Fibroblast of lung (primary cell): Measurements from ENCODE around the gene KHSRP. TPM values are rescaled to one million over a fixed set of nuclear protein-coding genes. Genes with fewer than 3 reads are reported as not detected.

Experiments
- DNase-seq, 2 donors: peaks; one replicate each; pipeline versions ENCODE4 v3.0.0 to v3.0.0-alpha.2; 2010; ENCODE audit warnings: low read depth in 2 of 2
- H2AFZ ChIP-seq: 2 replicates; pipeline ENCODE4 v1.5.1; 2012; ENCODE audit warnings: low read length, control low read depth, inconsistent platforms
- H3K27ac ChIP-seq: 2 replicates; pipeline ENCODE4 v1.5.1; 2011; ENCODE audit warnings: low read length, control low read depth; ENCODE audit not compliant: insufficient read depth
- H3K27me3 ChIP-seq: 2 replicates; pipeline ENCODE4 v1.5.1; 2011; ENCODE audit warnings: mild to moderate bottlenecking, low read length; ENCODE audit not compliant: control insufficient read depth, insufficient read depth
- H3K36me3 ChIP-seq: 2 replicates; pipeline ENCODE4 v1.5.1; 2011; ENCODE audit warnings: low read length; ENCODE audit not compliant: control insufficient read depth, insufficient read depth
- H3K4me1 ChIP-seq: 2 replicates; pipeline ENCODE4 v1.5.1; 2011; ENCODE audit warnings: low read length; ENCODE audit not compliant: control insufficient read depth, insufficient read depth; ENCODE audit errors: extremely low read depth
- H3K4me2 ChIP-seq: 2 replicates; pipeline ENCODE4 v1.5.1; 2011; ENCODE audit warnings: low read length, control low read depth; ENCODE audit not compliant: insufficient read depth; ENCODE audit errors: extremely low read depth
- H3K4me3 ChIP-seq, 4 experiments: fragments of 200-600 bp in 1 of 4; sonication (generic) in 1 of 4; replicated peaks in 1 of 4; 2 replicates each; pipeline ENCODE4 v1.5.1; 2011 to 2016; ENCODE audit warnings: low read length in 4 of 4, low read depth in 3 of 4, mild to moderate bottlenecking in 3 of 4, control low read depth in 2 of 4, inconsistent platforms in 1 of 4, mixed read lengths in 1 of 4; ENCODE audit not compliant: insufficient read depth in 1 of 4; ENCODE audit errors: control extremely low read depth in 1 of 4
- H3K79me2 ChIP-seq: 2 replicates; pipeline ENCODE4 v1.5.1; 2012; ENCODE audit warnings: mild to moderate bottlenecking, low read length, inconsistent platforms; ENCODE audit not compliant: control insufficient read depth, insufficient read depth
- H3K9ac ChIP-seq: 2 replicates; pipeline ENCODE4 v1.5.1; 2011; ENCODE audit warnings: mild to moderate bottlenecking, low read length, control low read depth; ENCODE audit not compliant: insufficient read depth
- H3K9me3 ChIP-seq: 2 replicates; pipeline ENCODE4 v1.5.1; 2012; ENCODE audit warnings: low read depth, low read length; ENCODE audit not compliant: control insufficient read depth, insufficient read depth
- H4K20me1 ChIP-seq: 2 replicates; pipeline ENCODE4 v1.5.1; 2011; ENCODE audit warnings: low read length; ENCODE audit not compliant: control insufficient read depth, insufficient read depth; ENCODE audit errors: extremely low read depth
- EZH2 ChIP-seq: IDR thresholded peaks from 2 replicates; pipeline ENCODE4 v1.5.1; 2012; ENCODE audit warnings: low read length, control low read depth, mild to moderate bottlenecking; ENCODE audit errors: missing control alignments
- polyA plus RNA-seq, 2 donors: library from polyadenylated mRNA; depleted of rRNA in 1 of 2; stranded (reverse) in 1 of 2; unstranded in 1 of 2; fragments of >200 nt; gene quantifications; 2 replicates each; pipeline ENCODE4 v1.2.1, GENCODE V29; 2011 to 2012; ENCODE audit warnings: missing spikeins in 1 of 2
- total RNA-seq: library from RNA; depleted of rRNA; stranded (reverse); fragments of >200 nt; gene quantifications from 2 replicates; pipeline ENCODE4 v1.2.1, GENCODE V29; 2014
- TF ChIP-seq, protein P1 (sequence below), 2 donors: IDR thresholded peaks in 1 of 2; conservative IDR thresholded peaks in 1 of 2; 1 replicate in 1 of 2; 2 replicates in 1 of 2; pipeline ENCODE4 v1.5.1; 2011 to 2012; ENCODE audit warnings: low read length in 2 of 2, control low read depth in 1 of 2, inconsistent platforms in 1 of 2, low read depth in 1 of 2, mild to moderate bottlenecking in 1 of 2

KHSRP gene
- total and polyA plus RNA-seq, 2 donors (not counting 1 experiment from before 2014, with no cell fraction given) = 66.0 to 93.5 TPM

DNA sequence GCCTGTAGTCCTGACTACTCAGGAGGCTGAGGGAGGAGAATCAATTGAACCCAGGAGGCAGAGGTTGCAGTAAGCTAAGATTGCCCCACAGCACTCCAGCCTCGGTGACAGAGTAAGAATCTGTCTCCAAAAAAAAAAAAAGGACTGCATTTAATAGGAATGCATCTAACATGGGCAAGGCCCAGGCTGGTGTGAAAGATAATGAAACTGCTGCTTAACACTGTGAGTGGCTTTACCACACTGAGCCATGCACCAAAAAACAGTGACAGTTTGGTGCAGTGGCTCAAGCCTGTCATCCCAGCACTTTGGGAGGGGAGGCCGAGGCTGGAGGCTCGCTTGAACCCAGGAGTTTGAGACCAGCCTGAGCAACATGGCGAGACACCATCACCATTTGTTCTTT lies 40.2 kb downstream of the KHSRP start:
- Histone ChIP-seq H2AFZ (no peak overlapping the region), H3K4me2 (no peak overlapping the region), H3K4me1 (no peaks in the 10 kb centered on the region), H3K27me3 (no peaks in the 10 kb centered on the region), H3K9me3 (no peaks in the 10 kb centered on the region), H3K9ac (no peak overlapping the region), H3K27ac (no peak overlapping the region), H3K4me3 (no peak overlapping the region), H3K79me2 (no peaks in the 10 kb centered on the region), H4K20me1 (no peaks in the 10 kb centered on the region), H3K36me3 (peaks cover 37% of the 10 kb centered on the region)
- DNase-seq = no peak
- TF ChIP-seq, protein P1, sequence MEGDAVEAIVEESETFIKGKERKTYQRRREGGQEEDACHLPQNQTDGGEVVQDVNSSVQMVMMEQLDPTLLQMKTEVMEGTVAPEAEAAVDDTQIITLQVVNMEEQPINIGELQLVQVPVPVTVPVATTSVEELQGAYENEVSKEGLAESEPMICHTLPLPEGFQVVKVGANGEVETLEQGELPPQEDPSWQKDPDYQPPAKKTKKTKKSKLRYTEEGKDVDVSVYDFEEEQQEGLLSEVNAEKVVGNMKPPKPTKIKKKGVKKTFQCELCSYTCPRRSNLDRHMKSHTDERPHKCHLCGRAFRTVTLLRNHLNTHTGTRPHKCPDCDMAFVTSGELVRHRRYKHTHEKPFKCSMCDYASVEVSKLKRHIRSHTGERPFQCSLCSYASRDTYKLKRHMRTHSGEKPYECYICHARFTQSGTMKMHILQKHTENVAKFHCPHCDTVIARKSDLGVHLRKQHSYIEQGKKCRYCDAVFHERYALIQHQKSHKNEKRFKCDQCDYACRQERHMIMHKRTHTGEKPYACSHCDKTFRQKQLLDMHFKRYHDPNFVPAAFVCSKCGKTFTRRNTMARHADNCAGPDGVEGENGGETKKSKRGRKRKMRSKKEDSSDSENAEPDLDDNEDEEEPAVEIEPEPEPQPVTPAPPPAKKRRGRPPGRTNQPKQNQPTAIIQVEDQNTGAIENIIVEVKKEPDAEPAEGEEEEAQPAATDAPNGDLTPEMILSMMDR (conservative IDR thresholded peaks at IDR 0.05 in 1 of 2, IDR thresholded peaks at IDR 0.05 in 1 of 2; ENCODE audit: low read depth in 1 of 2, low read length in 2 of 2) = no peak
- TF ChIP-seq EZH2 = no peak

DNA sequence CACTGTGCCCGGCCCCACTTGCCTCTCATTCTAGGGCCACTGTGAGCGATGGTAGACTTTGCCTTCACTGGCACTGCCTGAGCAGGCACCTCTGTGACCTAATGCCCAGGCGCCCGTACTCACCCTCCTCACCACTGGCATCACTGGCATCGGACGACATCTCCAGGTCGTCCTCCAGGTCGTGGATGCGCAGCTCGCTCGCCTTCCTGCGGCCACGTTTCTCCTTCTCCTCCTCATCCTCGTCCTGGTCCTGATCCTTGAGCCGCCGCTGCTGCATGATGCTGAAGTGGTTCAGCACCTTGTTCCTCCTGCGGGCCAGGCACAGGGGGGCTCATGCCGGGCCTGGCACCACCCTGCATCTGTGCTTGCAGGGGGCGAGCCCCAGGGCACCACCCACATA lies 41.4 kb downstream of the KHSRP start:
- Histone ChIP-seq H3K36me3 (peaks cover 33% of the 10 kb centered on the region), H2AFZ (no peak overlapping the region), H3K27ac (no peak overlapping the region), H3K4me2 (no peak overlapping the region), H3K27me3 (no peaks in the 10 kb centered on the region), H3K9me3 (no peaks in the 10 kb centered on the region), H3K4me3 (no peak overlapping the region), H4K20me1 (no peaks in the 10 kb centered on the region), H3K4me1 (no peaks in the 10 kb centered on the region), H3K9ac (no peak overlapping the region), H3K79me2 (no peaks in the 10 kb centered on the region)
- no peak for DNase-seq
- no peak for TF ChIP-seq EZH2
- TF ChIP-seq, protein P1 (conservative IDR thresholded peaks at IDR 0.05 in 1 of 2, IDR thresholded peaks at IDR 0.05 in 1 of 2; ENCODE audit: low read depth in 1 of 2, low read length in 2 of 2) = no peak

DNA sequence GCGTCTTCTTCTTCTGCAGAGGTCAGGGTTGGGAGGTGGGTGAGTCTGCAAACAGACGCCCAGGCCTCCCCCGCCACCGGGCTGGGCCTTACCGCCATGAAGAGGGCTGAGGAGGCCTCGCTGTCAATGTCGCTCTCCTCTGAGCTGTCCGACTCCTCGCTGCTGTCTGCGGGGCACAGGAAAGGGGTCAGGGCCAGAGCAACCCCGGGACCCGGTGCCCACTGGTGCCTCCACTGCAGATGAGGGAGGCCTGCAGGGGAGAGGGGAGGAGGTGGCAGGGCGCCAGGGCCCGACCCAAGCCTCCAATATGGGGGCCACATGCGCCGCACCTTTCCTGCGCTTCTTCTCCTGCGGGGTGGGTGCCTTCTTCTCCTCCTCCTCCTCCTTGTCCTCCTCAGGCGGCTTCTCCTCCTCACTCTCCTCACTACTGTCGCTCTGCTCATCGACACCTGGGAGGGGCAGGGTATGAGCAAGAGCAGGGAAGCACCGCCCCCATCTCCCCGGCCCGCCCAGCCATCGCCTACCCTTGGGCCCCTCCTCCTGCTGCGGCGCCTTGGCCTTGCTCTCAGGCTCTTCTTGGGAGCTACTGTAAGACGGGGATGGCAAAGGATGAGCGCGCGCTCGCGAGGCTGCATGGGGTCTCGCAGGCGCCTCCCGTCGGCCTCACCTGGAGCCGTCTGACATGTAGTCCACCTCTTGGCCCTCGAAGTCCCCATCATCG lies 43.4 kb downstream of the KHSRP start:
- H3K4me2 ChIP-seq = no peak overlapping the region
- H2AFZ ChIP-seq = no peak overlapping the region
- peaks cover 25% of the 10 kb centered on the region for H3K36me3 ChIP-seq

More for the DNA sequence above, 43.4 kb downstream of the KHSRP start:
- TF ChIP-seq EZH2 = no peak
- TF ChIP-seq, protein P1 (conservative IDR thresholded peaks at IDR 0.05 in 1 of 2, IDR thresholded peaks at IDR 0.05 in 1 of 2; ENCODE audit: low read depth in 1 of 2, low read length in 2 of 2) = no peak
- no peak for DNase-seq
- H3K79me2 ChIP-seq = no peaks in the 10 kb centered on the region
- no peaks in the 10 kb centered on the region for H3K9me3 ChIP-seq
- no peaks in the 10 kb centered on the region for H3K27me3 ChIP-seq
- H3K4me1 ChIP-seq = no peaks in the 10 kb centered on the region
- no peak overlapping the region for H3K9ac ChIP-seq
- H3K27ac ChIP-seq = no peak overlapping the region
- no peaks in the 10 kb centered on the region for H4K20me1 ChIP-seq
- no peak overlapping the region for H3K4me3 ChIP-seq
